ENCODE measurements around the gene AGAP1. TPM values are rescaled to one million over a fixed set of nuclear protein-coding genes. Genes with fewer than 3 reads are reported as not detected.

The AGAP1 gene
- polyA plus RNA-seq, 1 donor from 2014 or later, result 17.4 TPM

GRCh38 chr2:235951493-235951892 lies 457.6 kb downstream of the AGAP1 start:
- Histone ChIP-seq H3K27ac (ENCODE audit: low read length) (peak overlapping the region; percentile 9), H3K4me2 (ENCODE audit: low read length) (peak overlapping the region; percentile 48), H3K4me3 (ENCODE audit: low read length) (peak overlapping the region; percentile 7), H3K9me2 (ENCODE audit: insufficient read depth, low read length) (no peaks in the 10 kb centered on the region), H3K9ac (ENCODE audit: low read length) (no peak overlapping the region), H4K20me1 (ENCODE audit: insufficient read depth) (no peaks in the 10 kb centered on the region), H3F3A (ENCODE audit: insufficient read depth, low read length, poor library complexity, severe bottlenecking) (no peaks in the 10 kb centered on the region), H3K27me3 (ENCODE audit: insufficient read depth, low read depth, low read length) (no peaks in the 10 kb centered on the region), H2AFZ (ENCODE audit: low read depth, low read length) (no peak overlapping the region), H3K9me3 (ENCODE audit: low read length) (no peaks in the 10 kb centered on the region), H3K79me2 (replicated peaks; ENCODE audit: insufficient read depth, low read length) (no peaks in the 10 kb centered on the region), H3K36me3 (ENCODE audit: insufficient read depth, low read length) (peaks cover 4% of the 10 kb centered on the region)
- TF ChIP-seq CTCF (IDR thresholded peaks at IDR 0.05; ENCODE audit: poor library complexity, severe bottlenecking), result no peak
- TF ChIP-seq EP300 (conservative IDR thresholded peaks at IDR 0.05; ENCODE audit: poor library complexity, severe bottlenecking), result no peak
- no peak for TF ChIP-seq POLR2AphosphoS5 (IDR thresholded peaks at IDR 0.05)
- no peak for TF ChIP-seq REST (IDR thresholded peaks at IDR 0.05; ENCODE audit: borderline replicate concordance)
- TF ChIP-seq TAF1 (IDR thresholded peaks at IDR 0.05; ENCODE audit: low read depth), result no peak
- no peak for TF ChIP-seq EZH2 (IDR thresholded peaks at IDR 0.05; ENCODE audit: borderline replicate concordance, insufficient read depth, low read length, poor library complexity, severe bottlenecking)
- TF ChIP-seq SMC3 (conservative IDR thresholded peaks at IDR 0.05; ENCODE audit: poor library complexity), result no peak
- TF ChIP-seq MXI1 (conservative IDR thresholded peaks at IDR 0.05; ENCODE audit: poor library complexity, severe bottlenecking), result no peak
- no peak for TF ChIP-seq RAD21 (conservative IDR thresholded peaks at IDR 0.05)

GRCh38 chr2:235951982-235952381 lies 458.1 kb downstream of the AGAP1 start:
- Histone ChIP-seq H3K36me3 (ENCODE audit: insufficient read depth, low read length) (peaks cover 4% of the 10 kb centered on the region), H3K4me2 (ENCODE audit: low read length) (peak overlapping the region; percentile 48), H4K20me1 (ENCODE audit: insufficient read depth) (no peaks in the 10 kb centered on the region), H3K4me3 (ENCODE audit: low read length) (peak overlapping the region; percentile 7), H3F3A (ENCODE audit: insufficient read depth, low read length, poor library complexity, severe bottlenecking) (no peaks in the 10 kb centered on the region), H3K9me3 (ENCODE audit: low read length) (no peaks in the 10 kb centered on the region), H3K9me2 (ENCODE audit: insufficient read depth, low read length) (no peaks in the 10 kb centered on the region), H3K27me3 (ENCODE audit: insufficient read depth, low read depth, low read length) (no peaks in the 10 kb centered on the region), H3K79me2 (replicated peaks; ENCODE audit: insufficient read depth, low read length) (no peaks in the 10 kb centered on the region), H2AFZ (ENCODE audit: low read depth, low read length) (no peak overlapping the region), H3K27ac (ENCODE audit: low read length) (peak overlapping the region; percentile 9), H3K9ac (ENCODE audit: low read length) (no peak overlapping the region)
- TF ChIP-seq SMC3 (conservative IDR thresholded peaks at IDR 0.05; ENCODE audit: poor library complexity), result no peak
- TF ChIP-seq EP300 (conservative IDR thresholded peaks at IDR 0.05; ENCODE audit: poor library complexity, severe bottlenecking), result no peak
- no peak for TF ChIP-seq TAF1 (IDR thresholded peaks at IDR 0.05; ENCODE audit: low read depth)
- no peak for TF ChIP-seq MXI1 (conservative IDR thresholded peaks at IDR 0.05; ENCODE audit: poor library complexity, severe bottlenecking)
- TF ChIP-seq REST (IDR thresholded peaks at IDR 0.05; ENCODE audit: borderline replicate concordance), result no peak
- no peak for TF ChIP-seq RAD21 (conservative IDR thresholded peaks at IDR 0.05)
- TF ChIP-seq POLR2AphosphoS5 (IDR thresholded peaks at IDR 0.05), result no peak
- TF ChIP-seq EZH2 (IDR thresholded peaks at IDR 0.05; ENCODE audit: borderline replicate concordance, insufficient read depth, low read length, poor library complexity, severe bottlenecking), result no peak
- TF ChIP-seq CTCF (IDR thresholded peaks at IDR 0.05; ENCODE audit: poor library complexity, severe bottlenecking), result no peak

Measured in neural cell (in vitro differentiated cells).